IMR-90 (cell line): ENCODE results near the gene RNF130. TPM values are rescaled to one million over a fixed set of nuclear protein-coding genes. Genes with fewer than 3 reads are reported as not detected.
A peak's percentile ranks its signal among the peaks of the same experiment; 100 is the strongest.

Experiments
- ATAC-seq: fragments of 200-7000 bp; cut with Tn5 transposase; 2 replicates; pipeline ENCODE4 v1.9.1; 2020; ENCODE audit warnings: low read depth, mild to moderate bottlenecking, moderate library complexity
- BruUV-seq: library from RNA; stranded (reverse); fragments of 400-500 nt; replicated peaks from 2 replicates; lab custom pipeline; 2021; lab: Mats Ljungman, UMichigan
- CTCF ChIA-PET: fragments of 300-600 bp; formaldehyde crosslinking; extraction: SDS; loops from one replicate; lab custom pipeline; 2021; ENCODE audit warnings: antibody characterized with exemption; lab: Yijun Ruan, JAX
- POLR2A ChIA-PET: fragments of 300-600 bp; sonication (Branson Sonifier 250); formaldehyde crosslinking; loops from one replicate; lab custom pipeline; 2022; ENCODE audit warnings: antibody characterized with exemption; ENCODE audit not compliant: unreplicated experiment; lab: Charles Lee
- DNase-seq: peaks from one replicate; pipeline ENCODE4 v3.0.0; 2013
- H2AFZ ChIP-seq: replicated peaks from 2 replicates; pipeline ENCODE3; 2013; ENCODE audit warnings: low read length, mild to moderate bottlenecking; ENCODE audit not compliant: poor library complexity
- H2AK5ac ChIP-seq: 2 replicates; pipeline ENCODE4 v1.6.1; 2013; ENCODE audit warnings: low read depth, low read length, inconsistent platforms
- H2AK9ac ChIP-seq: replicated peaks from 2 replicates; pipeline ENCODE3; 2013; ENCODE audit warnings: mild to moderate bottlenecking, low read depth, low read length, moderate library complexity; ENCODE audit not compliant: poor library complexity
- H2BK120ac ChIP-seq: 2 replicates; pipeline ENCODE4 v1.6.1; 2013; ENCODE audit warnings: low read depth, low read length, inconsistent platforms
- H2BK15ac ChIP-seq: 3 replicates; pipeline ENCODE4 v1.6.1; 2013; ENCODE audit warnings: low read depth, low read length, inconsistent platforms
- H2BK20ac ChIP-seq: 2 replicates; pipeline ENCODE4 v1.6.1; 2013; ENCODE audit warnings: low read depth, mild to moderate bottlenecking, inconsistent platforms, low read length, moderate library complexity
- H2BK5ac ChIP-seq: 2 replicates; pipeline ENCODE4 v1.6.1; 2013; ENCODE audit warnings: mild to moderate bottlenecking, low read depth, low read length, inconsistent platforms; ENCODE audit not compliant: poor library complexity, severe bottlenecking
- H3K14ac ChIP-seq: replicated peaks from 2 replicates; pipeline ENCODE4 v1.6.1; 2013; ENCODE audit warnings: low read depth, low read length, inconsistent platforms
- H3K18ac ChIP-seq: 2 replicates; pipeline ENCODE4 v1.6.1; 2013; ENCODE audit warnings: low read depth, low read length, control low read depth
- H3K23ac ChIP-seq: 2 replicates; pipeline ENCODE4 v1.6.1; 2013; ENCODE audit warnings: low read depth, low read length, inconsistent platforms
- H3K27ac ChIP-seq: 2 replicates; pipeline ENCODE4 v1.5.1; 2013; ENCODE audit warnings: mild to moderate bottlenecking, control low read depth, low read length; ENCODE audit not compliant: insufficient read depth
- H3K27me3 ChIP-seq: 2 replicates; pipeline ENCODE4 v1.6.1; 2013; ENCODE audit warnings: low read length; ENCODE audit not compliant: control insufficient read depth, insufficient read depth
- H3K36me3 ChIP-seq: 2 replicates; pipeline ENCODE4 v1.6.1; 2013; ENCODE audit warnings: low read length, mixed read lengths; ENCODE audit not compliant: control insufficient read depth, insufficient read depth
- H3K4ac ChIP-seq: 2 replicates; pipeline ENCODE4 v1.6.1; 2013; ENCODE audit warnings: low read depth, low read length, inconsistent platforms
- H3K4me1 ChIP-seq: 2 replicates; pipeline ENCODE4 v1.6.1; 2013; ENCODE audit warnings: low read length, mixed read lengths; ENCODE audit not compliant: control insufficient read depth, insufficient read depth
- H3K4me2 ChIP-seq: 2 replicates; pipeline ENCODE4 v1.6.1; 2013; ENCODE audit warnings: low read depth, mild to moderate bottlenecking, control low read depth, low read length, moderate library complexity
- H3K4me3 ChIP-seq: 2 replicates; pipeline ENCODE4 v1.5.1; 2013; ENCODE audit warnings: low read depth, mild to moderate bottlenecking, control low read depth, low read length, moderate library complexity; ENCODE audit not compliant: insufficient read depth
- H3K56ac ChIP-seq: 2 replicates; pipeline ENCODE4 v1.6.1; 2013; ENCODE audit warnings: low read length, inconsistent platforms; ENCODE audit not compliant: insufficient read depth; ENCODE audit errors: extremely low read depth
- H3K79me1 ChIP-seq, 2 experiments: 2 replicates each; pipeline ENCODE4 v1.6.1; 2013; ENCODE audit warnings: low read length in 2 of 2, inconsistent platforms in 1 of 2, low read depth in 1 of 2
- H3K9ac ChIP-seq: 2 replicates; pipeline ENCODE4 v1.6.1; 2013; ENCODE audit warnings: low read depth, low read length, control low read depth
- H3K9me1 ChIP-seq: 2 replicates; pipeline ENCODE4 v1.6.1; 2013; ENCODE audit warnings: low read length, inconsistent platforms; ENCODE audit not compliant: insufficient read depth
- H3K9me3 ChIP-seq: 2 replicates; pipeline ENCODE4 v1.6.1; 2013; ENCODE audit warnings: low read length; ENCODE audit not compliant: control insufficient read depth, insufficient read depth
- H4K20me1 ChIP-seq: 2 replicates; pipeline ENCODE4 v1.6.1; 2013; ENCODE audit warnings: low read length, inconsistent platforms; ENCODE audit not compliant: insufficient read depth
- H4K5ac ChIP-seq: 2 replicates; pipeline ENCODE4 v1.6.1; 2013; ENCODE audit warnings: mild to moderate bottlenecking, low read depth, low read length, control low read depth
- H4K8ac ChIP-seq, 2 experiments: 2 replicates each; pipeline ENCODE4 v1.6.1; 2013; ENCODE audit warnings: low read depth in 2 of 2, low read length in 2 of 2, control low read depth in 1 of 2, inconsistent platforms in 1 of 2
- H4K91ac ChIP-seq: 2 replicates; pipeline ENCODE4 v1.6.1; 2013; ENCODE audit warnings: low read depth, low read length, inconsistent platforms; ENCODE audit not compliant: insufficient read depth
- BHLHE40 ChIP-seq: fragments of 150-350 bp; IDR thresholded peaks from 2 replicates; pipeline ENCODE4 v1.6.1; 2016; ENCODE audit warnings: mild to moderate bottlenecking, low read depth, low read length
- CTCF ChIP-seq: conservative IDR thresholded peaks from 2 replicates; pipeline ENCODE4 v1.5.1; 2012; ENCODE audit warnings: mild to moderate bottlenecking, low read depth, low read length, improper control_type of control experiment
- RFX5 ChIP-seq: IDR thresholded peaks from 2 replicates; pipeline ENCODE4 v1.8.0; 2012; ENCODE audit warnings: low read depth, mild to moderate bottlenecking, low read length, moderate library complexity
- USF2 ChIP-seq: fragments of 150-350 bp; IDR thresholded peaks from 2 replicates; pipeline ENCODE4 v1.6.1; 2017; ENCODE audit warnings: mild to moderate bottlenecking, antibody characterized with exemption, low read length, low read depth
- WGBS, 2 experiments: methylation state at CpG; one replicate each; pipeline versions ENCODE4 v1.1.5 to v1.1.7; 2013; ENCODE audit warnings: missing lambda C conversion rate in 2 of 2; ENCODE audit not compliant: insufficient read length in 1 of 2; ENCODE audit errors: extremely low coverage in 2 of 2; 5-methylcytosine and 5-hydroxymethylcytosine counted together
- dilution Hi-C: fragments of 300-500 bp; cut with HindIII; formaldehyde crosslinking; loops from one replicate; pipeline ENCODE4 v1.14.3; 2018; ENCODE audit warnings: low sequenced_read_pairs; ENCODE audit not compliant: unreplicated experiment
- in situ Hi-C: fragments of 300-500 bp; cut with MboI; formaldehyde crosslinking; loops from 3 replicates; pipeline ENCODE4 v1.14.3; 2019; ENCODE audit warnings: low sequenced_read_pairs, inconsistent platforms, mixed read lengths
- intact Hi-C: fragments of 100-400 bp; cut with micrococcal nuclease; formaldehyde crosslinking; loops from 2 replicates; pipeline ENCODE4 v1.10.0; 2022
- polyA plus RNA-seq, 3 experiments: library from polyadenylated mRNA; depleted of rRNA; stranded (reverse); fragments of >200 nt; gene quantifications; 2 replicates each; pipeline ENCODE4 v1.2.3, GENCODE V29; 2012; ENCODE audit warnings: low replicate concordance in 1 of 3
- total RNA-seq: library from RNA; depleted of rRNA; stranded (reverse); fragments of >200 nt; gene quantifications from 2 replicates; pipeline ENCODE4 v1.2.3, GENCODE V29; 2012

The RNF130 gene
- total and polyA plus RNA-seq, 2 of the 4 experiments (the other 2 are of a cell fraction), result 12.9 to 21.7 TPM

GRCh38 chr5:179906294-179906794, 165.2 kb downstream of the RNF130 start:
- H3K79me1 ChIP-seq, result peaks cover 27 to 50% of the 10 kb centered on the region in 2 experiments
- no peaks in the 10 kb centered on the region for H3K9me3 ChIP-seq
- in situ Hi-C loops (no loop called here), dilution Hi-C loops (no loop called here), intact Hi-C loops (loop anchor here (5.0 kb wide), 2 partner anchors 104 to 166 kb away; partner anchors contain the start of gene RNF130)
- TF ChIP-seq CTCF (no peak), RFX5 (no peak), USF2 (no peak), BHLHE40 (no peak)
- H3K27ac ChIP-seq, result no peak overlapping the region
- ATAC-seq (no peak), DNase-seq (no peak)
- H2BK15ac ChIP-seq, result no peak overlapping the region
- no peaks in the 10 kb centered on the region for H3K27me3 ChIP-seq
- peaks cover 4% of the 10 kb centered on the region; the same call in 1 of the 2 replicates for H3K9me1 ChIP-seq
- no peak overlapping the region for H3K4ac ChIP-seq
- ChIA-PET POLR2A (no interaction called here), CTCF (interaction anchor here (0.6 kb wide), 1 partner anchor 10 kb away, joined by 3 read pairs; no protein-coding TSS in a partner anchor)
- H3K9ac ChIP-seq, result peak overlapping the region; percentile 83
- no peak overlapping the region for H2AFZ ChIP-seq
- peaks cover 7% of the 10 kb centered on the region; the same call in 1 of the 2 replicates for H3K4me1 ChIP-seq
- BruUV-seq, result no TSS peak
- WGBS, 2 experiments, result 86% methylated on average over 23 of the region's 24 CpGs; no CpG with 5 or more reads in 1 of the 2 experiments
- no peak overlapping the region for H2BK5ac ChIP-seq
- H3K4me3 ChIP-seq, result peak overlapping the region; percentile 99
- H2BK120ac ChIP-seq, result no peak overlapping the region
- H3K14ac ChIP-seq, result no peak overlapping the region
- H4K20me1 ChIP-seq, result peaks cover 14% of the 10 kb centered on the region
- H2AK9ac ChIP-seq, result peak overlapping the region; percentile 68
- peaks cover 29% of the 10 kb centered on the region for H3K36me3 ChIP-seq
- no peak overlapping the region for H2BK20ac ChIP-seq
- 0 out of 2 replicates have a peak overlapping the region, but pooled peaks have one; percentile 4 for H2AK5ac ChIP-seq
- H3K4me2 ChIP-seq, result peak overlapping the region; percentile 86
- no peak overlapping the region for H4K5ac ChIP-seq
- H3K18ac ChIP-seq, result no peak overlapping the region
- H4K91ac ChIP-seq, result no peak overlapping the region
- peak overlapping the region; percentile 1; the same call in 1 of the 2 replicates for H3K23ac ChIP-seq
- H4K8ac ChIP-seq, result no peak overlapping the region; a peak in 2 of 4 replicates
- H3K56ac ChIP-seq, result no peak overlapping the region
